ENCODE results near the gene VWA1.

DNA sequence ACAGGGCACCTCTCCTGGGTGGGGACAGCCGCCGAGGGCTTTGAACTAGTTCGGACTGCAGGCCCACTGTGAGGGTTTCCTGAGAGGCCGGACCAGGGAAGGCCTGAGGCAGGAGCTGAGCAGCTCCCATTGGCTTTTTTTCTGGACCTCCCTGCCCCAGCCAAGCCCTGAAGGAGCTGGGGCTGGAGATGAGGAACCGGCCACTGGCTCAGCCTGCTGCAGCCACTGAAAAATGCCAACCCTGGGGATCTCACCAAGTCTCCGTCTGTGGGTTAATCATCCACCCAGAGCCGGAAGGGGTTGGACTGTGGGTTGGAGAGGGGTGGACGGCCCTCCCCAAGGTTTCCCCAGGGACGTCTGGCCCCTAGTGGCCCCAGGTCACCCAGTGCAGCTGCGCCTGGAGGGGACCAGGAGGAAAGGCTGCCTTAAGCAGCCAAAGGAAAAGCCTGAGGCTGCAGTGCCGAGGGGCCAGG lies 2.5 kb downstream of the VWA1 start:
- TF ChIP-seq CTCF (IDR thresholded peaks at IDR 0.05) (peak; percentile 24 to 33 (median 30)), POLR2A (IDR thresholded peaks at IDR 0.05) (peak; percentile 72)
